IMR-90 (cell line): ENCODE measurements around the gene ITFG1. TPM values are rescaled to one million over a fixed set of nuclear protein-coding genes. Genes with fewer than 3 reads are reported as not detected.

ENCODE experiments used
- ATAC-seq: fragments of 200-7000 bp; cut with Tn5 transposase; 2 replicates; pipeline ENCODE4 v1.9.1; 2020; ENCODE audit warnings: low read depth, mild to moderate bottlenecking, moderate library complexity
- BruUV-seq: library from RNA; stranded (reverse); fragments of 400-500 nt; replicated peaks from 2 replicates; lab custom pipeline; 2021; lab: Mats Ljungman, UMichigan
- CTCF ChIA-PET: fragments of 300-600 bp; formaldehyde crosslinking; extraction: SDS; loops from one replicate; lab custom pipeline; 2021; ENCODE audit warnings: antibody characterized with exemption; lab: Yijun Ruan, JAX
- POLR2A ChIA-PET: fragments of 300-600 bp; sonication (Branson Sonifier 250); formaldehyde crosslinking; loops from one replicate; lab custom pipeline; 2022; ENCODE audit warnings: antibody characterized with exemption; ENCODE audit not compliant: unreplicated experiment; lab: Charles Lee
- DNase-seq: peaks from one replicate; pipeline ENCODE4 v3.0.0; 2013
- H2AFZ ChIP-seq: replicated peaks from 2 replicates; pipeline ENCODE3; 2013; ENCODE audit warnings: low read length, mild to moderate bottlenecking; ENCODE audit not compliant: poor library complexity
- H2AK5ac ChIP-seq: 2 replicates; pipeline ENCODE4 v1.6.1; 2013; ENCODE audit warnings: low read depth, low read length, inconsistent platforms
- H2AK9ac ChIP-seq: replicated peaks from 2 replicates; pipeline ENCODE3; 2013; ENCODE audit warnings: mild to moderate bottlenecking, low read depth, low read length, moderate library complexity; ENCODE audit not compliant: poor library complexity
- H2BK120ac ChIP-seq: 2 replicates; pipeline ENCODE4 v1.6.1; 2013; ENCODE audit warnings: low read depth, low read length, inconsistent platforms
- H2BK15ac ChIP-seq: 3 replicates; pipeline ENCODE4 v1.6.1; 2013; ENCODE audit warnings: low read depth, low read length, inconsistent platforms
- H2BK20ac ChIP-seq: 2 replicates; pipeline ENCODE4 v1.6.1; 2013; ENCODE audit warnings: low read depth, mild to moderate bottlenecking, inconsistent platforms, low read length, moderate library complexity
- H2BK5ac ChIP-seq: 2 replicates; pipeline ENCODE4 v1.6.1; 2013; ENCODE audit warnings: mild to moderate bottlenecking, low read depth, low read length, inconsistent platforms; ENCODE audit not compliant: poor library complexity, severe bottlenecking
- H3K14ac ChIP-seq: replicated peaks from 2 replicates; pipeline ENCODE4 v1.6.1; 2013; ENCODE audit warnings: low read depth, low read length, inconsistent platforms
- H3K18ac ChIP-seq: 2 replicates; pipeline ENCODE4 v1.6.1; 2013; ENCODE audit warnings: low read depth, low read length, control low read depth
- H3K23ac ChIP-seq: 2 replicates; pipeline ENCODE4 v1.6.1; 2013; ENCODE audit warnings: low read depth, low read length, inconsistent platforms
- H3K27ac ChIP-seq: 2 replicates; pipeline ENCODE4 v1.5.1; 2013; ENCODE audit warnings: mild to moderate bottlenecking, control low read depth, low read length; ENCODE audit not compliant: insufficient read depth
- H3K27me3 ChIP-seq: 2 replicates; pipeline ENCODE4 v1.6.1; 2013; ENCODE audit warnings: low read length; ENCODE audit not compliant: control insufficient read depth, insufficient read depth
- H3K36me3 ChIP-seq: 2 replicates; pipeline ENCODE4 v1.6.1; 2013; ENCODE audit warnings: low read length, mixed read lengths; ENCODE audit not compliant: control insufficient read depth, insufficient read depth
- H3K4ac ChIP-seq: 2 replicates; pipeline ENCODE4 v1.6.1; 2013; ENCODE audit warnings: low read depth, low read length, inconsistent platforms
- H3K4me1 ChIP-seq: 2 replicates; pipeline ENCODE4 v1.6.1; 2013; ENCODE audit warnings: low read length, mixed read lengths; ENCODE audit not compliant: control insufficient read depth, insufficient read depth
- H3K4me2 ChIP-seq: 2 replicates; pipeline ENCODE4 v1.6.1; 2013; ENCODE audit warnings: low read depth, mild to moderate bottlenecking, control low read depth, low read length, moderate library complexity
- H3K4me3 ChIP-seq: 2 replicates; pipeline ENCODE4 v1.5.1; 2013; ENCODE audit warnings: low read depth, mild to moderate bottlenecking, control low read depth, low read length, moderate library complexity; ENCODE audit not compliant: insufficient read depth
- H3K56ac ChIP-seq: 2 replicates; pipeline ENCODE4 v1.6.1; 2013; ENCODE audit warnings: low read length, inconsistent platforms; ENCODE audit not compliant: insufficient read depth; ENCODE audit errors: extremely low read depth
- H3K79me1 ChIP-seq, 2 experiments: 2 replicates each; pipeline ENCODE4 v1.6.1; 2013; ENCODE audit warnings: low read length in 2 of 2, inconsistent platforms in 1 of 2, low read depth in 1 of 2
- H3K9ac ChIP-seq: 2 replicates; pipeline ENCODE4 v1.6.1; 2013; ENCODE audit warnings: low read depth, low read length, control low read depth
- H3K9me1 ChIP-seq: 2 replicates; pipeline ENCODE4 v1.6.1; 2013; ENCODE audit warnings: low read length, inconsistent platforms; ENCODE audit not compliant: insufficient read depth
- H3K9me3 ChIP-seq: 2 replicates; pipeline ENCODE4 v1.6.1; 2013; ENCODE audit warnings: low read length; ENCODE audit not compliant: control insufficient read depth, insufficient read depth
- H4K20me1 ChIP-seq: 2 replicates; pipeline ENCODE4 v1.6.1; 2013; ENCODE audit warnings: low read length, inconsistent platforms; ENCODE audit not compliant: insufficient read depth
- H4K5ac ChIP-seq: 2 replicates; pipeline ENCODE4 v1.6.1; 2013; ENCODE audit warnings: mild to moderate bottlenecking, low read depth, low read length, control low read depth
- H4K8ac ChIP-seq, 2 experiments: 2 replicates each; pipeline ENCODE4 v1.6.1; 2013; ENCODE audit warnings: low read depth in 2 of 2, low read length in 2 of 2, control low read depth in 1 of 2, inconsistent platforms in 1 of 2
- H4K91ac ChIP-seq: 2 replicates; pipeline ENCODE4 v1.6.1; 2013; ENCODE audit warnings: low read depth, low read length, inconsistent platforms; ENCODE audit not compliant: insufficient read depth
- BHLHE40 ChIP-seq: fragments of 150-350 bp; IDR thresholded peaks from 2 replicates; pipeline ENCODE4 v1.6.1; 2016; ENCODE audit warnings: mild to moderate bottlenecking, low read depth, low read length
- CEBPB ChIP-seq: IDR thresholded peaks from 2 replicates; pipeline ENCODE4 v1.6.1; 2012; ENCODE audit warnings: low read depth, low read length, improper control_type of control experiment
- CHD1 ChIP-seq: IDR thresholded peaks from 2 replicates; pipeline ENCODE4 v1.6.1; 2012; ENCODE audit warnings: low read depth, low read length, improper control_type of control experiment
- CTCF ChIP-seq: conservative IDR thresholded peaks from 2 replicates; pipeline ENCODE4 v1.5.1; 2012; ENCODE audit warnings: mild to moderate bottlenecking, low read depth, low read length, improper control_type of control experiment
- ELK1 ChIP-seq: fragments of 150-350 bp; IDR thresholded peaks from 2 replicates; pipeline ENCODE4 v1.6.1; 2016; ENCODE audit warnings: low read depth, mild to moderate bottlenecking, low read length, moderate library complexity, borderline replicate concordance
- MAFK ChIP-seq: IDR thresholded peaks from 2 replicates; pipeline ENCODE4 v1.6.1; 2012; ENCODE audit warnings: low read depth, low read length, improper control_type of control experiment
- MAZ ChIP-seq: IDR thresholded peaks from 2 replicates; pipeline ENCODE4 v1.6.1; 2012; ENCODE audit warnings: low read depth, mild to moderate bottlenecking, low read length, improper control_type of control experiment, moderate library complexity, borderline replicate concordance
- MXI1 ChIP-seq: IDR thresholded peaks from 2 replicates; pipeline ENCODE4 v1.6.1; 2012; ENCODE audit warnings: low read depth, mild to moderate bottlenecking, low read length, moderate library complexity, borderline replicate concordance
- NFE2L2 ChIP-seq: fragments of 150-350 bp; IDR thresholded peaks from 2 replicates; pipeline ENCODE4 v1.6.1; 2016; ENCODE audit warnings: low read depth, mild to moderate bottlenecking, low read length
- POLR2A ChIP-seq: IDR thresholded peaks from 2 replicates; pipeline ENCODE4 v1.6.1; 2012; ENCODE audit warnings: mild to moderate bottlenecking, low read depth, low read length
- RCOR1 ChIP-seq: IDR thresholded peaks from 2 replicates; pipeline ENCODE4 v1.6.1; 2012; ENCODE audit warnings: mild to moderate bottlenecking, low read length, improper control_type of control experiment; ENCODE audit not compliant: insufficient replicate concordance
- RFX5 ChIP-seq: IDR thresholded peaks from 2 replicates; pipeline ENCODE4 v1.8.0; 2012; ENCODE audit warnings: low read depth, mild to moderate bottlenecking, low read length, moderate library complexity
- SMC3 ChIP-seq: fragments of 150-350 bp; IDR thresholded peaks from 2 replicates; pipeline ENCODE4 v1.6.1; 2016; ENCODE audit warnings: low read depth, mild to moderate bottlenecking, antibody characterized with exemption, low read length, moderate library complexity
- USF2 ChIP-seq: fragments of 150-350 bp; IDR thresholded peaks from 2 replicates; pipeline ENCODE4 v1.6.1; 2017; ENCODE audit warnings: mild to moderate bottlenecking, antibody characterized with exemption, low read length, low read depth
- dilution Hi-C: fragments of 300-500 bp; cut with HindIII; formaldehyde crosslinking; loops from one replicate; pipeline ENCODE4 v1.14.3; 2018; ENCODE audit warnings: low sequenced_read_pairs; ENCODE audit not compliant: unreplicated experiment
- in situ Hi-C: fragments of 300-500 bp; cut with MboI; formaldehyde crosslinking; loops from 3 replicates; pipeline ENCODE4 v1.14.3; 2019; ENCODE audit warnings: low sequenced_read_pairs, inconsistent platforms, mixed read lengths
- intact Hi-C: fragments of 100-400 bp; cut with micrococcal nuclease; formaldehyde crosslinking; loops from 2 replicates; pipeline ENCODE4 v1.10.0; 2022
- polyA plus RNA-seq, 3 experiments: library from polyadenylated mRNA; depleted of rRNA; stranded (reverse); fragments of >200 nt; gene quantifications; 2 replicates each; pipeline ENCODE4 v1.2.3, GENCODE V29; 2012; ENCODE audit warnings: low replicate concordance in 1 of 3
- total RNA-seq: library from RNA; depleted of rRNA; stranded (reverse); fragments of >200 nt; gene quantifications from 2 replicates; pipeline ENCODE4 v1.2.3, GENCODE V29; 2012

ITFG1 gene
- total and polyA plus RNA-seq, 2 of the 4 experiments (the other 2 are of a cell fraction) = 54.3 to 60.4 TPM

GRCh38 chr16:47134550-47134949 is 326.3 kb downstream of the ITFG1 start (continued):
- no peak for TF ChIP-seq MXI1
- TF ChIP-seq POLR2A = no peak
- no peak for TF ChIP-seq MAFK
- no peak for TF ChIP-seq SMC3

GRCh38 chr16:47132308-47132707 is 328.6 kb downstream of the ITFG1 start:
- Histone ChIP-seq H2AFZ (no peak overlapping the region), H2BK15ac (no peak overlapping the region), H3K4me2 (no peak overlapping the region), H4K5ac (no peak overlapping the region), H4K20me1 (no peaks in the 10 kb centered on the region), H3K14ac (no peak overlapping the region), H3K56ac (no peak overlapping the region), H3K27ac (no peak overlapping the region), H2BK5ac (no peak overlapping the region), H2BK120ac (no peak overlapping the region), H3K4me3 (no peak overlapping the region), H3K9ac (no peak overlapping the region), H3K18ac (no peak overlapping the region), H3K79me1 (peaks cover 7 to 28% of the 10 kb centered on the region in 2 experiments; a peak in 3 of 4 replicates), H4K91ac (no peak overlapping the region), H2AK5ac (no peak overlapping the region), H4K8ac (no peak overlapping the region), H3K23ac (no peak overlapping the region), H3K9me1 (peaks cover 2% of the 10 kb centered on the region; the same call in 1 of the 2 replicates), H3K27me3 (no peaks in the 10 kb centered on the region), H3K4ac (no peak overlapping the region), H3K4me1 (no peaks in the 10 kb centered on the region), H3K36me3 (no peaks in the 10 kb centered on the region; the same call in 1 of the 2 replicates), H2AK9ac (no peak overlapping the region), H3K9me3 (no peaks in the 10 kb centered on the region), H2BK20ac (no peak overlapping the region)
- DNase-seq = peak; percentile 5
- dilution Hi-C loops (no loop called here), in situ Hi-C loops (no loop called here), intact Hi-C loops (loop anchor here (10.0 kb wide), 1 partner anchor 1412 kb away; no protein-coding TSS in a partner anchor)
- BruUV-seq = no TSS peak
- ATAC-seq = peak; percentile 37
- POLR2A ChIA-PET = no interaction called here
- CTCF ChIA-PET = interaction anchor here (1.0 to 1.8 kb wide), 2 partner anchors 9 to 12 kb away, joined by 4 to 5 read pairs; partner anchors contain the start of gene NETO2
- TF ChIP-seq MXI1 (no peak), CHD1 (no peak), NFE2L2 (no peak), BHLHE40 (no peak), CEBPB (no peak), POLR2A (no peak), RFX5 (no peak), SMC3 (no peak), USF2 (no peak), CTCF (no peak), MAZ (no peak), ELK1 (no peak), RCOR1 (no peak)
